Measurements from ENCODE around the gene ADARB2.

The ADARB2 gene

DNA sequence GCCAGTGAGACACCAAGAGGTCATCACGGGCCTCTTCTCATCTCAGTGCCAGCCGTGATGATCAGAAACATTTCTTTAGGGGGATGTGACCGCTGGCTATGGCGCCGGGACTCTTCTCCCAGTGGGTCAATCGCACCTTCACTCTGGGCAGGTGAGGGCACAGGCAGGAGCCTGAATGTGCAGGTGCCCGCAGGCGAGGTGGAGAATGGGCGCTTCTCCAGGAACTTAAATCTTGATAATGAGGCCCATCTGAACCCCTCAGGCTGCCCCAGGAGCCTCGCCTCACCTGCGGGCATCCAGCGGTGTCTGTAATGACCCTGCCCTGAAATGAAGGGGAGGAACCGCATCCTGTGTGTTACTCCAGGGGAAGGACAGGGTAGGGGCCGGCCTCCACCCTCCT is 204.7 kb downstream of the ADARB2 start:
- Histone ChIP-seq H3K9me3 (ENCODE audit: severe bottlenecking) (no peaks in the 10 kb centered on the region), H3K4me1 (ENCODE audit: insufficient read depth, poor library complexity, severe bottlenecking) (no peaks in the 10 kb centered on the region), H3K36me3 (ENCODE audit: low read depth) (no peaks in the 10 kb centered on the region), H3K27me3 (ENCODE audit: insufficient read depth, poor library complexity, severe bottlenecking) (no peaks in the 10 kb centered on the region), H3K4me3 (ENCODE audit: severe bottlenecking) (no peak overlapping the region), H3K27ac (ENCODE audit: poor library complexity, severe bottlenecking) (no peak overlapping the region)
- ATAC-seq (ENCODE audit: low read depth) (no peak), DNase-seq (ENCODE audit: low spot score) (no peak)
- TF ChIP-seq, protein P1, sequence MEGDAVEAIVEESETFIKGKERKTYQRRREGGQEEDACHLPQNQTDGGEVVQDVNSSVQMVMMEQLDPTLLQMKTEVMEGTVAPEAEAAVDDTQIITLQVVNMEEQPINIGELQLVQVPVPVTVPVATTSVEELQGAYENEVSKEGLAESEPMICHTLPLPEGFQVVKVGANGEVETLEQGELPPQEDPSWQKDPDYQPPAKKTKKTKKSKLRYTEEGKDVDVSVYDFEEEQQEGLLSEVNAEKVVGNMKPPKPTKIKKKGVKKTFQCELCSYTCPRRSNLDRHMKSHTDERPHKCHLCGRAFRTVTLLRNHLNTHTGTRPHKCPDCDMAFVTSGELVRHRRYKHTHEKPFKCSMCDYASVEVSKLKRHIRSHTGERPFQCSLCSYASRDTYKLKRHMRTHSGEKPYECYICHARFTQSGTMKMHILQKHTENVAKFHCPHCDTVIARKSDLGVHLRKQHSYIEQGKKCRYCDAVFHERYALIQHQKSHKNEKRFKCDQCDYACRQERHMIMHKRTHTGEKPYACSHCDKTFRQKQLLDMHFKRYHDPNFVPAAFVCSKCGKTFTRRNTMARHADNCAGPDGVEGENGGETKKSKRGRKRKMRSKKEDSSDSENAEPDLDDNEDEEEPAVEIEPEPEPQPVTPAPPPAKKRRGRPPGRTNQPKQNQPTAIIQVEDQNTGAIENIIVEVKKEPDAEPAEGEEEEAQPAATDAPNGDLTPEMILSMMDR (IDR thresholded peaks at IDR 0.05; ENCODE audit: poor library complexity, severe bottlenecking) = no peak

DNA sequence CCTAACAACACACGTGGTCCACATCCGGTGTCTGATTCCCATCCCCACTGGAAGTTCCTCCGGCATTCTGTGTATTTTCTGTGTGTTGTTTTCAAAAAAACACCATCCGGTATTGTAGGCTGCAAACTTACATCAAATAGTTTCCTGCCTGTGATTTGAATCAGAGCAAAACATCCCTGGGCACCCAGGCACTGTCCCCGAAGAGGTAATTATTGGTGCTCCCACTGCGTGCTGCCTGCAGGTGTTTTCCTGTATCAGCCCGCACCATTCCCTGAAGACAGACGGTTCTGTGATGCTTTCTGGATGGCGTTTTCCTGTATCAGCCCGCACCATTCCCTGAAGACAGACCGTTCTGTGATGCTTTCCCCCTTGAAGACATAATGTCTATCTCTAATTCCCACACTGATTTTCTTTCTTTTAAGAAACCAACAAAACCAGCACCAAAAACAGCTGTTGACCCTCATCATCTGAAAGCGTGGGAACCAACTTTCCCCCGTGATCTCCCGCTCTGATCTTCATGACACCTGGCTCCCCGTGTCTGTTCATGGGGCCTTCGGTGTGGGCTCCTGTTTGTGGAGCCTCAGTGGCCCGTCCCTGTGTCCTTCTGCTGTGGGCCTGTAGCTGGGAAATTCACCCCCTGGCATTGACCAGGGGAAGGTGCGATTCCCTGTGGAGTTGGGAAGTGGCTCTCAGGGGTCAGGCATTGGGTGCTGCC is 205.3 kb downstream of the ADARB2 start:
- TF ChIP-seq, protein P1 (IDR thresholded peaks at IDR 0.05; ENCODE audit: poor library complexity, severe bottlenecking) = no peak
- Histone ChIP-seq H3K36me3 (ENCODE audit: low read depth) (no peaks in the 10 kb centered on the region), H3K27ac (ENCODE audit: poor library complexity, severe bottlenecking) (no peak overlapping the region), H3K4me3 (ENCODE audit: severe bottlenecking) (no peak overlapping the region), H3K9me3 (ENCODE audit: severe bottlenecking) (no peaks in the 10 kb centered on the region), H3K27me3 (ENCODE audit: insufficient read depth, poor library complexity, severe bottlenecking) (no peaks in the 10 kb centered on the region), H3K4me1 (ENCODE audit: insufficient read depth, poor library complexity, severe bottlenecking) (no peaks in the 10 kb centered on the region)
- ATAC-seq (ENCODE audit: low read depth) (no peak), DNase-seq (ENCODE audit: low spot score) (no peak)

DNA sequence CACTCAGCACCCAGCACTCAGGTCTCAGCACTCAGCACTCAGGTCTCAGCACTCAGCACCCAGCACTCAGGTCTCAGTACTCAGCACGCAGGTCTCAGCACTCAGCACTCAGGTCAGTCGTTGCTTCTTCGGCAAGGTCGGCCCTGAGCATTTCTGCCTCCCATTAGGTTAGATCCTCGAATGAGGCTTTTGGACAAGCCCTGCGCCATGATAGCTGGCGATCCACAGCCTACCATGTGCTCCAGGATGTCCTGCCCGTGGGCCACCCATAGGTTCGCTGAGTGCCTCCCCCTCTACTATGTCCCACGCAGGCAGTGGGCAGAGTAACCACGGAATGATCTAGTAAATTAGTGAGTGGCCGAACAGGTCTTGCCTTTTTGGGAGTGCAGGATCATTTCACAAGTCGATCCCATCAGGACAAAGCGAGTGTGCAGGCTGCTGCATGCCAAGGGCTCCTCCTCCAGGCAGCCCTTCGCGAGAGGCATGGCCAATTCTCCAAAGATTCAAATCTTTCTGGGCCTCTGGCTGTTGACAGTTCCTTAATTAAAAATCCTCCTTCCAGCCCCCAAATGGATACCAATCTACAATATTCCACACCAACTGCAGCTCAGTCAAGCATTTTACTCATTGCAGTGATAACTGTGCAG is 206.3 kb downstream of the ADARB2 start:
- H3K4me3 ChIP-seq (ENCODE audit: severe bottlenecking) = no peak overlapping the region
- no peaks in the 10 kb centered on the region for H3K36me3 ChIP-seq (ENCODE audit: low read depth)
- H3K4me1 ChIP-seq (ENCODE audit: insufficient read depth, poor library complexity, severe bottlenecking) = no peaks in the 10 kb centered on the region
- H3K9me3 ChIP-seq (ENCODE audit: severe bottlenecking) = no peaks in the 10 kb centered on the region
- no peak for ATAC-seq (ENCODE audit: low read depth)
- no peak overlapping the region for H3K27ac ChIP-seq (ENCODE audit: poor library complexity, severe bottlenecking)
- TF ChIP-seq, protein P1 (IDR thresholded peaks at IDR 0.05; ENCODE audit: poor library complexity, severe bottlenecking) = no peak
- no peak for DNase-seq (ENCODE audit: low spot score)
- H3K27me3 ChIP-seq (ENCODE audit: insufficient read depth, poor library complexity, severe bottlenecking) = no peaks in the 10 kb centered on the region

DNA sequence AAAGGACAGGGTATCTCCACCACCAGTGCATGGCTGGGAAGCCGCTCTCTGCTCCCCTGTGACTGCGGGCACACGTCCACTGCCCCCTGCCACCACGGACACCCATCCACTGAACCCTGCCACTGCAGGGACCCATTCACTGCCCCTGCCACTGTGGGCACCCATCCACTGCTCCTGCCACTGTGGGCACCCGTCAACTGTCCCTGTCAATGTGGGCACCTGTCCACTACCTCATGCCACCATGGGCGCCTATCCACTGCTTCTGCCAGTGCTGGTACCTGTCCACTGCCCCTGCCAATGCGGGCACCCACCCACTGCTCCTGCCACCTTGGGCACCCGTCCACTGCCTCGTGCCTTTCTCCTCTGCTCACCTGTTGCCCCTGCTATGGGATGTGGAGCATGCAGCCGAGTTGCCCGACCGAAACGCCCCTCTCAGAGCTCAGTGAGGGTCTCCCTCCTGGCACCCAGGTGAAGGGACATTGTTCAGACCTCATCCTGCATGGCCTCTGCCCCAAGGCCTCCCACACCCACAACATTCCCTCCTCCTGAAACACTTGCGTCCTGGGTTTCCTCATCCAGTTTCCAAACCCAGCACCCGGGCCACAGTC is 207.4 kb downstream of the ADARB2 start:
- no peak overlapping the region for H3K4me3 ChIP-seq (ENCODE audit: severe bottlenecking)
- ATAC-seq (ENCODE audit: low read depth) = no peak
- no peaks in the 10 kb centered on the region for H3K36me3 ChIP-seq (ENCODE audit: low read depth)
- no peak for DNase-seq (ENCODE audit: low spot score)
- no peak overlapping the region for H3K27ac ChIP-seq (ENCODE audit: poor library complexity, severe bottlenecking)
- no peaks in the 10 kb centered on the region for H3K9me3 ChIP-seq (ENCODE audit: severe bottlenecking)
- H3K4me1 ChIP-seq (ENCODE audit: insufficient read depth, poor library complexity, severe bottlenecking) = no peaks in the 10 kb centered on the region
- TF ChIP-seq, protein P1 (IDR thresholded peaks at IDR 0.05; ENCODE audit: poor library complexity, severe bottlenecking) = no peak
- no peaks in the 10 kb centered on the region for H3K27me3 ChIP-seq (ENCODE audit: insufficient read depth, poor library complexity, severe bottlenecking)

Measured in RWPE2 (cell line).